SH-SY5Y (cell line): ENCODE measurements around the gene NEGR1.

Experiments used
- GATA2 ChIP-seq: IDR thresholded peaks from 2 replicates; pipeline ENCODE4 v1.6.1; 2011; ENCODE audit warnings: mild to moderate bottlenecking, low read depth, low read length
- GATA3 ChIP-seq: IDR thresholded peaks from 2 replicates; pipeline ENCODE4 v1.6.1; 2011; ENCODE audit warnings: low read depth, mild to moderate bottlenecking, low read length, moderate library complexity

- TF ChIP-seq GATA2 (no peak), GATA3 (no peak)
Measured at GRCh38 chr1:71377886-71378285, 904.5 kb downstream of the NEGR1 start.
